K562 (cell line): ENCODE measurements around the gene PIK3C2G. TPM values are rescaled to one million over a fixed set of nuclear protein-coding genes. Genes with fewer than 3 reads are reported as not detected.

ENCODE experiments used
- ARID1B ChIP-seq: fragments of 450-650 bp; IDR thresholded peaks from 2 replicates; pipeline ENCODE4 v1.6.1; 2016; ENCODE audit warnings: antibody characterized with exemption, mild to moderate bottlenecking, inconsistent platforms
- ATF1 ChIP-seq, 2 experiments: fragments of 450-650 bp in 1 of 2; IDR thresholded peaks; 2 replicates each; pipeline ENCODE4 v1.6.1; 2016; ENCODE audit warnings: missing compliant biosample characterization in 1 of 2, missing genetic modification characterization in 1 of 2
- C11orf30 ChIP-seq: fragments of 450-650 bp; IDR thresholded peaks from 2 replicates; pipeline ENCODE4 v1.6.1; 2016; ENCODE audit warnings: low read depth, mild to moderate bottlenecking
- CBX1 ChIP-seq: sonication (generic); IDR thresholded peaks from 2 replicates; pipeline ENCODE4 v1.6.1; 2016; ENCODE audit warnings: antibody characterized with exemption, low read depth, mild to moderate bottlenecking
- CREM ChIP-seq: IDR thresholded peaks from 2 replicates; pipeline ENCODE4 v1.6.1; 2014; ENCODE audit warnings: antibody characterized with exemption, low read depth
- EP300 ChIP-seq: IDR thresholded peaks from 2 replicates; pipeline ENCODE4 v1.6.1; 2012; ENCODE audit warnings: low read length, improper control_type of control experiment
- HDAC3 ChIP-seq: fragments of 450-650 bp; IDR thresholded peaks from 2 replicates; pipeline ENCODE4 v1.6.1; 2018; ENCODE audit warnings: borderline replicate concordance, mild to moderate bottlenecking, moderate library complexity; ENCODE audit not compliant: partially characterized antibody
- MIER1 ChIP-seq: fragments of 450-650 bp; IDR thresholded peaks from 2 replicates; pipeline ENCODE4 v1.6.1; 2016; ENCODE audit warnings: antibody characterized with exemption, mild to moderate bottlenecking, low read depth
- POLR2B ChIP-seq: fragments of 450-650 bp; IDR thresholded peaks from 2 replicates; pipeline ENCODE4 v1.6.1; 2018; ENCODE audit warnings: low read depth; ENCODE audit not compliant: partially characterized antibody
- RERE ChIP-seq: sonication (generic); formaldehyde crosslinking; IDR thresholded peaks from 2 replicates; pipeline ENCODE4 v1.8.0; 2023; ENCODE audit warnings: missing genetic modification reagents, mild to moderate bottlenecking, borderline replicate concordance
- SFPQ ChIP-seq: fragments of 200-400 bp; formaldehyde crosslinking; IDR thresholded peaks from 2 replicates; pipeline ENCODE4 v1.6.1; 2017; ENCODE audit warnings: mild to moderate bottlenecking, low read depth, low read length, moderate library complexity
- SMARCC2 ChIP-seq: fragments of 450-650 bp; IDR thresholded peaks from 2 replicates; pipeline ENCODE4 v1.6.1; 2017; ENCODE audit warnings: antibody characterized with exemption, moderate library complexity, mild to moderate bottlenecking, low read depth
- SMARCE1 ChIP-seq: fragments of 450-650 bp; IDR thresholded peaks from 2 replicates; pipeline ENCODE4 v1.7.1; 2016; ENCODE audit warnings: mild to moderate bottlenecking
- SP2 ChIP-seq: IDR thresholded peaks from 2 replicates; pipeline ENCODE4 v1.6.1; 2011; ENCODE audit warnings: mild to moderate bottlenecking, low read depth, low read length, moderate library complexity; ENCODE audit not compliant: poor library complexity, severe bottlenecking; ENCODE audit errors: extremely low read depth
- TAL1 ChIP-seq: fragments of 450-650 bp; IDR thresholded peaks from 2 replicates; pipeline ENCODE4 v1.6.1; 2016; ENCODE audit warnings: mild to moderate bottlenecking
- TEAD4 ChIP-seq, 2 experiments: sonication (generic) in 1 of 2; formaldehyde crosslinking in 1 of 2; IDR thresholded peaks; 2 replicates each; pipeline versions ENCODE4 v1.6.1 to v1.8.0; 2012 to 2022; ENCODE audit warnings: borderline replicate concordance in 1 of 2, inconsistent platforms in 1 of 2, low read length in 1 of 2, mild to moderate bottlenecking in 1 of 2, missing genetic modification reagents in 1 of 2
- ZNF124 ChIP-seq: sonication (generic); formaldehyde crosslinking; IDR thresholded peaks from 2 replicates; pipeline ENCODE4 v1.8.1; 2022; ENCODE audit warnings: missing genetic modification reagents
- polyA plus RNA-seq, 8 experiments: library from polyadenylated mRNA; depleted of rRNA in 4 of 8; stranded (reverse) in 5 of 8; unstranded in 3 of 8; fragments of >200 nt; fragmentation: Nextera tagmentation in 2 of 8; fragmentation: Illumina TruSeq in 1 of 8; extraction: Ambion mirVana in 2 of 8; extraction: Trizol in 1 of 8; gene quantifications; 2 replicates each; pipeline versions ENCODE4 v1.2.1 to v1.2.3, GENCODE V29; 2011 to 2014; ENCODE audit warnings: inconsistent platforms in 1 of 8, missing spikeins in 1 of 8
- total RNA-seq, 7 experiments: library from RNA; depleted of rRNA in 6 of 7; stranded (reverse); fragments of >200 nt in 6 of 7; fragmentation: Illumina TruSeq in 2 of 7; extraction: Trizol in 2 of 7; gene quantifications; 2 replicates each; pipeline versions ENCODE4 v1.2.1 to v1.2.3, GENCODE V29; 2011 to 2021; ENCODE audit warnings: low replicate concordance in 1 of 7
- TF ChIP-seq, protein P1 (sequence below): fragments of 250-450 bp; sonication (Bioruptor Pico); IDR thresholded peaks from 2 replicates; pipeline ENCODE4 v1.4.0; 2020; ENCODE audit warnings: mild to moderate bottlenecking
- TF ChIP-seq, protein P2 (sequence below): fragments of 250-450 bp; sonication (Bioruptor Pico); IDR thresholded peaks from 2 replicates; pipeline ENCODE4 v1.8.0; 2021; ENCODE audit warnings: moderate library complexity, mild to moderate bottlenecking, inconsistent platforms

PIK3C2G gene
- total and polyA plus RNA-seq, 9 of the 15 experiments (the other 6 are each of a cell fraction or from before 2014, with no cell fraction given) = not detected

GRCh38 chr12:18696971-18697602 is 435.8 kb downstream of the PIK3C2G start (continued):
- TF ChIP-seq MIER1 (no peak), CREM (no peak), RERE (no peak), ARID1B (peak; percentile 90), TEAD4 (IDR thresholded peaks at IDR 0.05; ENCODE audit: low read length) (peak; percentile 66), TEAD4 (CRISPR knock-in tag; IDR thresholded peaks at IDR 0.05; ENCODE audit: borderline replicate concordance) (no peak), SFPQ (no peak), ATF1 (CRISPR knock-in tag; IDR thresholded peaks at IDR 0.05) (no peak), ATF1 (tag; IDR thresholded peaks at IDR 0.05) (no peak), POLR2B (no peak), SP2 (no peak), CBX1 (no peak), HDAC3 (no peak), SMARCC2 (peak; percentile 68; the same call in 1 of the 2 replicates), C11orf30 (peak; percentile 10; the same call in 1 of the 2 replicates), EP300 (peak; percentile 55; the same call in 1 of the 2 replicates), SMARCE1 (peak; percentile 73), ZNF124 (CRISPR knock-in tag) (no peak), TAL1 (peak; percentile 69)
- TF ChIP-seq, protein P1, sequence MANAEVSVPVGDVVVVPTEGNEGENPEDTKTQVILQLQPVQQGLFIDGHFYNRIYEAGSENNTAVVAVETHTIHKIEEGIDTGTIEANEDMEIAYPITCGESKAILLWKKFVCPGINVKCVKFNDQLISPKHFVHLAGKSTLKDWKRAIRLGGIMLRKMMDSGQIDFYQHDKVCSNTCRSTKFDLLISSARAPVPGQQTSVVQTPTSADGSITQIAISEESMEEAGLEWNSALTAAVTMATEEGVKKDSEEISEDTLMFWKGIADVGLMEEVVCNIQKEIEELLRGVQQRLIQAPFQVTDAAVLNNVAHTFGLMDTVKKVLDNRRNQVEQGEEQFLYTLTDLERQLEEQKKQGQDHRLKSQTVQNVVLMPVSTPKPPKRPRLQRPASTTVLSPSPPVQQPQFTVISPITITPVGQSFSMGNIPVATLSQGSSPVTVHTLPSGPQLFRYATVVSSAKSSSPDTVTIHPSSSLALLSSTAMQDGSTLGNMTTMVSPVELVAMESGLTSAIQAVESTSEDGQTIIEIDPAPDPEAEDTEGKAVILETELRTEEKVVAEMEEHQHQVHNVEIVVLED (CRISPR knock-in tag) = no peak
- TF ChIP-seq, protein P2, sequence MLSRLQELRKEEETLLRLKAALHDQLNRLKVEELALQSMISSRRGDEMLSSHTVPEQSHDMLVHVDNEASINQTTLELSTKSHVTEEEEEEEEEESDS = no peak
